Choroid plexus epithelial cell (primary cell): Measurements from ENCODE around the gene MCEMP1.

Experiments
- DNase-seq: peaks from one replicate; pipeline ENCODE4 v3.0.0-alpha.2; 2010; ENCODE audit warnings: low read depth
- H3K4me3 ChIP-seq: 2 replicates; pipeline ENCODE4 v1.5.1; 2011; ENCODE audit warnings: low read depth, mild to moderate bottlenecking, control low read depth, low read length, moderate library complexity
- CTCF ChIP-seq: conservative IDR thresholded peaks from 2 replicates; pipeline ENCODE4 v1.5.1; 2011; ENCODE audit warnings: low read depth, mild to moderate bottlenecking, control low read depth, inconsistent platforms, low read length, moderate library complexity

MCEMP1 gene

GRCh38 chr19:7644550-7644877 is 32.4 kb upstream of the MCEMP1 start:
- no peak for TF ChIP-seq CTCF
- H3K4me3 ChIP-seq = no peak overlapping the region
- DNase-seq = no peak

DNA sequence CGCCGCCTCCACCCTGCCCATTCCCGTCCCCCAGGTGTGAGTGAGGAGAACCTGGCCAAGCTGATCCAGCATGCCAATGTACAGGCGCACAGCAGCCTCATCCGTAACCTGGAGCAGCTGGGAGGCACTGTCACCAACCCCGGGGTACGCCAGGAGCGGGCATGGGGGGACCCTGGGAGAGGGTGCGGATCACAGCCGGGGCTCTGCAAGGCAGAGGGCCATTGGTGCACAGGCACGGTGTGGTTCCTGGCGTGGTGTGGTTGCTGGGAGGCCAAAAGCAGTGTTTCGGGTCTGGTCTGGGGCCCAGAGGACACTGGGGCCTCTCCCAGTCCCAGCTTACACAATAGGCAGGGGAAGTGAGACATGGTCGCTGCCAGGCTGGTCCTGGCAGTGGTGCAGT is 31.7 kb upstream of the MCEMP1 start:
- TF ChIP-seq CTCF = no peak
- no peak for DNase-seq

DNA sequence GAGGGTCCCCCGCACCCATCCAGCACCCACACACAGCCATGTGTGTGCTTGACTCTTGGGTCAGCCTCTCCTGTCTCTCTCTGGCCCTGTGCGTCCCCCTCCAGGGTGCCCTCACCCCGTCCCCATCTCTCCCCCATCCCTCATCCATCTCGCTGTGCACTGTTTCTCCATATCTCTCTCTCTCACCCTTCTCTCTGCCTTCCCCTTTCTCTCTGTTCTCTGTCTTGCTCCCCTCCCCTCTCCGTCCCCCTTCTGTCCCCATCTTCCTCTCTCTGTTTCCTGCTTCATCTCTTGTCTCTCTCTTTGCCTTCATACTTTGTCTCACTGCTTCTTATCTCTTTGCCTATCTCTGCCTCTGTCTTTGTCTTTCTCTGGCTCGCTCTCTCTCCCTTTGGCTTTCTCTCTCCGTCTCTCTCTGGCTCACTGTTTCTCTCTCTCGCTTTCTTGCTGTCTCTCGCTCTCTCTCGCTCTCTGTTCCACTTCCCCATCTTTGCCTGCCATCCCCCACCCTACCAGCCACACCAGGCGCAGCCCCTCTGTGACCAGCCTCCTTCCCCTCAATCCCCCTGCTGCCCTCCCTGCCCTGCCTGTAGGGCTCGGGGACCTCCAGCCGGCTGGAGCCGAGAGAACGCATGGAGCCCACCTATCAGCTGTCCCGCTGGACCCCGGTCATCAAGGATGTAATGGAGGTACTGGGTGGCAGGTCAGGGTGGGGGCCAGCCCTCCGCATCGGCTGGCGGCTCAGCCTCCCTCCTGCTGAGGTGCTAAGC is 31.0 kb upstream of the MCEMP1 start:
- H3K4me3 ChIP-seq = no peak overlapping the region
- no peak for DNase-seq
- TF ChIP-seq CTCF = no peak

More for the DNA sequence above, 31.7 kb upstream of the MCEMP1 start:
- no peak overlapping the region for H3K4me3 ChIP-seq

DNA sequence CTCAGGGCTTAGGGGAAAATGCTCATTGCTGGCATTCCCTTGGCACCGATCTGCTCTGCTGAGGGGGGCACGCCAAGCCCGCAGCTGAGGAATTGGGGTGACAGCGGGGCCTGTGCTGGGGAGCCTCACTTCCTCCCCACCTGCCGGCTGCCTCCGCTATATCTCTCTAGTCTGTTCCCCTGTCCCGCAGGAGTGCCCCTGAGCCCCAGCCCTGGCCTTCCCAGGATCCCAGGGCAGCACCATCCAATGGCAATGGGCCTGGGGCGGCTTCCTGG is 30.5 kb upstream of the MCEMP1 start:
- no peak overlapping the region for H3K4me3 ChIP-seq
- DNase-seq = no peak
- TF ChIP-seq CTCF = no peak

DNA sequence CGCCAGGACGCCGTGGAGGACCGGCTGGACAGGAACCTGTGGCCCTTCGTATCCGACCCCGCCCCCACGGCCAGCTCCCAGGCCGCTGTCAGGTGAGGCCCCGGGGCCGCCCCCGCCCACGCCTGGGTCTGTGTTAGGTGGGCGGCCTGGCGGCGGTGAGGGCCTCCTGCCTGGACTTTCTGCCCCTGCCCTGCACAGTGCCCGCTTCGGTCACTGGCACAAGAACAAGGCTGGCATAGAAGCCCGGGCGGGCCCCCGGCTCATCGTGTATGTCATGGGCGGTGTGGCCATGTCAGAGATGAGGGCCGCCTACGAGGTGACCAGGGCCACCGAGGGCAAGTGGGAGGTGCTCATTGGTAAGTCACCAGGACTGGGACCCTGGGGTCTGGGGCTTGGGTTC is 29.7 kb upstream of the MCEMP1 start:
- DNase-seq = no peak
- H3K4me3 ChIP-seq = no peak overlapping the region
- TF ChIP-seq CTCF = no peak

GRCh38 chr19:7648265-7649014 is 28.4 kb upstream of the MCEMP1 start:
- DNase-seq = no peak

More at GRCh38 chr19:7648265-7649014, 28.4 kb upstream of the MCEMP1 start:
- no peak overlapping the region for H3K4me3 ChIP-seq
- TF ChIP-seq CTCF = no peak
